Measurements from ENCODE around the gene SLC12A5.

SLC12A5 gene

GRCh38 chr20:46021361-46022359 is 7.4 kb upstream of the SLC12A5 start:
- H3K27ac ChIP-seq = peak overlapping the region; percentile 65
- TF ChIP-seq CTCF (conservative IDR thresholded peaks at IDR 0.05) = peak; percentile 24; the same call in 1 of the 2 replicates

DNA sequence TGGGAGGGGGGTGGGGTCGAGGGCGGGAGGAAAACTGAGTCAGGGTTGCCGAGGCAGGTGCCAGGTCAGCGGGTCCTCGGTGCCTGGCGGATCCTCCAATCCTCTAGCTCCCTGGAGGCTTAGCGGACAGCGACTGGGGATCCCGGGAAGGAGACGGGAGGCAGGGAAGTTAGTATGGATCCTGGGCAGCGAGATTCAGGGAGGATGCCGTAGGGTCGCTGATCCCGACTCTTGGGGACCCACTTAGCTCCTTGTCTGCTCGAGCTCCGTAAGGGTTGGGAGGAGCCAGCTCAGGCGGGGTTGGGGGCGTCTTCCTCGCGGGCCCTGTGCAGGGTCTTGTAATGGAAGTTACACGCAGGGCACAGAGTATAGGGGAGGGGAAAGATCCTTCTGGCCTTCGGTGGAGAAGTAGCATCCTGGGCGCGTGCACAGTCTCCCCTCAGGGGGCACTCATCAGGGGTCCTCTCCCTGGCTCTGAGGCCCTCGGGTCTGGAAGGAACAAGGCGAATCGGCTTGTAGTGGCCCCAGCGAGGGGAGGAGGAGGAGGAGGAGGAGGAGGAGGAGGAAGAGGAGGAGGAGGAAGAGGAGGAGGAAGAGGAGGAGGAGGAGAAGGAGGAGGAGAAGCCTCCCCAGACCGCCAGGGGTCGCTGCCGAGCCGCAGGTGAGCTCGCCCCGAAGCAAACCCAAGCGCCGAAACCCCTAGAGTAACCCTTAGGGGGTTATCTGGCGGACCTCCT is 6.4 kb upstream of the SLC12A5 start:
- peak; percentile 80 for TF ChIP-seq CTCF (conservative IDR thresholded peaks at IDR 0.05)
- H3K27ac ChIP-seq = peak overlapping the region; percentile 65; the same call in 1 of the 2 replicates

DNA sequence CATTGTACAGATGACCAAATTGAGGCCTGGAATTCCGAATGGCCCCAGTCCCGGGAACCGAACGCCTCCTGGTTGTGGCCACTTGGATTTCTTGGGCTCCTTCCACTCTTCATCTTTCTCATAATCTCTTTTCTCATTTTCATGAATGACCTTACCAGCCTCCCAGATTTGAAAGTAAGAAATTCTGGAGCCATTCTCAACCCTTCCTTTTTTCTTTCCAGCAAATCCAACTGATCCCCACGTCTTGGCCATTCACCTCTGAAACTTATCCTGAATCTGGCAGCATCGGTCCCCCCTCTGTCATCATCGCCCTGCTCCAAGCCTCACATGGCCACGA is 5.9 kb upstream of the SLC12A5 start:
- H3K27ac ChIP-seq = no peak overlapping the region
- peak; percentile 62 for TF ChIP-seq CTCF (conservative IDR thresholded peaks at IDR 0.05)

- H3K27ac ChIP-seq = no peak overlapping the region
- TF ChIP-seq CTCF (conservative IDR thresholded peaks at IDR 0.05) = no peak
Measured at GRCh38 chr20:46023999-46024398, 5.0 kb upstream of the SLC12A5 start.

DNA sequence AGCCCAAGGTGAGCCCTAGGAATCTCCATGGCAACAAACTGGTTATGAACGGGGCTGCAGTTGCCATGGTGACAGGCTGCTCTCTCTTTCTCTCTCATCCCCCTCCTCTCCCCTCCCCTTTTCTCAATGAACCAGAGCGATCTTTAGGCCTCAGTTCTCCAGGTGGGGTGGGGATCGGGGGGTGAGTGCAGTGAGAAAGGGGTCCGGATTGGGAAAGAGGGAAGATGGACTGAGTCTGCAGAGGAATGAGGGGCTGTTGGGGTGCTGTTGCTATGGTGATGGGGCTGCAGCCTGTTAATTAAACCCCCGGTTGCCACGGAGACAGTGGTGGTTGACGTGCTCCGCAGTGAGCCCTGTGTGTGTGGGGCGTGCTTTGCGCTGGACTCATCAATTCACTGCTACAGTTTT is 3.6 kb upstream of the SLC12A5 start:
- no peak for TF ChIP-seq CTCF (conservative IDR thresholded peaks at IDR 0.05)
- H3K27ac ChIP-seq = no peak overlapping the region

DNA sequence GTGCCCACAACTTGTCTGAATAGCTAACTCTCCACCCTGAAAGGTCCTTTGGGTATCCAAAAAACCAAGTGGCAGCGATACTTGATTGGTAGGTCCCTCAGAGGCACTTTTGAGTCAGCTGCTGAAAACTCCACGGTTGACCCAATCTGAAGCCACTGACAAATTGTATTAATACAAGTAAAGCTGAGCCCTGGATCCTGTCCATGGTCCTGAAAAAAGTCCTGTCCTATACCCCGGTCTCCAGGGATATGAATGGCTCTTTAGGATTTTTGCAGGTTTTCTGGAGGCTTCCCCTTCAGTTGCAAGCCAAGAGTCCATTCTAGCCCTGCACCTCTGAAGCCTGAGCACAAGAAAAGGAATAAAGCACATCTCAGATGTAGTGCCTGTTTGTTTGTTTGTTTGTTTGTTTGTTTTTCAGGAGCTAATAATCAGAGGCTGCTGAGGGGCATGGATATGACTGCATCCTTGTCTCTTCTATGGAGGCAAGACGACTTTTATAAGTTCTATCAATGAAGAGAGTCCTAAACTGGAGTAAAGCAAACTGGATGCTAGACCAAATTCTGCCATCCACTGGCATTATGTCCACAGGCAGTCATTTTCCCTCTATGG is 1.7 kb upstream of the SLC12A5 start:
- H3K27ac ChIP-seq = no peak overlapping the region
- no peak for TF ChIP-seq CTCF (conservative IDR thresholded peaks at IDR 0.05)

- no peak for TF ChIP-seq CTCF (conservative IDR thresholded peaks at IDR 0.05)
- H3K27ac ChIP-seq = no peak overlapping the region
Measured at GRCh38 chr20:46028110-46028509, 905 bp upstream of the SLC12A5 start.
